ENCODE measurements around the gene WDR86.

The WDR86 gene

DNA sequence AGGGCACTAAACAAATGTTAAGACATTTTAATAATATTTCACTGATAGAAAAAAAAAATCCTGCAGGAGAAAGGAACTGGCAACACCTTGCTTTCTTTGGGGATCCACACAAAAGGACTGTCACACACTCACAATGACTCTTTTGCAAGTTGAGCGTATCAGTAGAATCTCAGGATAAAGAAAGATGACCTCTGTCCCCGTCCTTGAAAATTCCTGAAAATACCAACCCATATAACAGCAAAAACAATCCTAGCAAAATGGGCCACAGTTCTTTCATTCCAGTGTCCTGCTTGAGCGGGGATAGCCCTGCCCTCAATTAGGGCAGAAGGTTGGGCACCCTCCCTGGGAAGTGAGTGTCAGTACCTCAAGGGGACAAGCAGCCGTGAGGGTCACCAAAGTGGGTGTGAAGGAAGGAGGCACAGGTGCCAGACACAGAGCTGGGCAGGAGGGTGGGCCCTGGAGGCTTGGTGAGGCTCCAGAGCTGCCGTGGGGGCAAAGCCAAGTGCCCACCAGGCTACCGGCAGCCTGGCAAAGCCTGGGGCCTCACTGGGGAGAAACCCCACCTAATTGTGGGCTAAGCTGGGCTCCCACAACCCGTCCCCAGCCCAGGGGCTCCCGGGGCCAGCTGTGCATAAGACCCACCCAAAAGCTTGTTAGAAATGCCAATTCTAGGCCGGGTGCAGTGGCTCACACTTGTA lies 2.8 kb downstream of the WDR86 start:
- no peak for DNase-seq (ENCODE audit: low spot score)

DNA sequence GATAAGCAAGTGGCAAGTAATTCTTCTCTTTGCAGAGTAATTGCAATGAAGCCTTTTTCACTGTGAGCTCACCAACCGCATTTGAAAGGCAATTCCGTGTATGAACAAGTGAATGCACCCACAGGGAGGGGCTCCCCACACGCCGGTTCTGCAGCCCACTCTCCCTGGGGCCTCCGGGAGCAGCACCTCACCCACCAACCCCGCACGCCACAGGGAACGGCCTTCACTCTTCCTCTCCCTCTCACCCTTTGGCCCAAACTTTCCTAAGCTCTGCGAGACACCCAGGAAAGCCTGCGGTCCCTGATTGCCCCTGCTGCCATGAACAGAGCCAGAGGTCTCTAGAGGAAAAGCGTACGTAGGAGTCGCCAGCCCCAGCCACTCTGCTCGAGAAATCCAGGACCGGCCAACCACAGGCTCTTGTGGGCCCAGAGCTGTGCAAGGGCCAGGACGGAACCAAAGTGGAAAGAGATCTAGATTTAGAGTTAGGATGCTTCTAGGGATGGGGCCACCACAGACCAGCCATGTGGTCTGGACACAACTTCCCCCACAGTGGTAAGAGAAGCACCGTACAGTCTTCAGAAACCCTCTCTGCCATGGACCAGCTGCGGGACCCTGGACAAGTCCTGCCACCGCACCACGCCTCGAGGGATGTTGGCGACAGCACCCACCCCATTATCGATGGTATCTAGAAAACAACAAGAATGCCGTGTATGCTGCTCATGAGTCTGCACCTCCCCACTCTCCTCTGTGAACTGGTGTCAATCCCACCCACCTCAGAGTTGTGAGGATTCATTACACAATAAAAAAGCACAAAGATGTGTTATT lies 3.6 kb downstream of the WDR86 start:
- no peak for DNase-seq (ENCODE audit: low spot score)

DNA sequence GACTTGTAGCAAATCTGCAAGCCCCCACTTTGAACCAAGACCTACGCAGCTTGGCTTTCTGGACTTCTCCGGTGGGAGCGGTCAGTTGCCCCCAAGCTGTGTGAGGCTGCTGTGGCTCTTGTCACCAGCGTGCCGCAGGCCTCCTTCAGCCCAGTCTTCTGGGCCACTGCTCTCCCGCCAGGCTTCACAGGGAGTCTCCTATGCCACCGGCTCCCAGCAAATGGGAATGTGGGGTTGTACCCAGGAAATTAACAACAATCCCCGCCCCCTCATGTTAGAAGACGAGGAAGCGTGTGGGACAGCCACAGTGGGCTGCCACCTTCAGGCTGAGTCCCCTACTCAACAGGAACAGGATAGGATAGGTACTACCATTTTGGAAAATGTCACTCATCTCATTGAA lies 4.2 kb downstream of the WDR86 start:
- DNase-seq (ENCODE audit: low spot score) = no peak

DNA sequence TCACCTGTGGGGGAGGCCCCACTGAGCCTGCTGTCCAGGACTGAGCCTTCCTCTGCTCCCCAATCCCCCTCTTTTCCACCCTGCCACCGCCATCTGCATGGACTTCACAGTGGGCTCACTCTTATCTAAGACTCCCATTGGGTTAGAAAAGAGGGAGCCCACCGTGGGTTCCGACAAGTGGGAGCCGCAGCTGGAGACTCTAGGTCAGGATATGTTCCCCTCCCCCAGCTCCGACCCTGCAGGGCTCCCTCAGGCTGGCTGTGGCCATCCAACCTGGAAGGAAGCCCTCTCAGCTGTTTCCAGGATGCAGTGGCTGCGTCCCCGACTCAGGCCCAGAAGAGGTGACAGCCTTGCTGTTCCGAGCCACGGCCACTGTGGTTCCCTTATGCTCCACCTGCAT lies 4.8 kb downstream of the WDR86 start:
- DNase-seq (ENCODE audit: low spot score) = no peak

DNA sequence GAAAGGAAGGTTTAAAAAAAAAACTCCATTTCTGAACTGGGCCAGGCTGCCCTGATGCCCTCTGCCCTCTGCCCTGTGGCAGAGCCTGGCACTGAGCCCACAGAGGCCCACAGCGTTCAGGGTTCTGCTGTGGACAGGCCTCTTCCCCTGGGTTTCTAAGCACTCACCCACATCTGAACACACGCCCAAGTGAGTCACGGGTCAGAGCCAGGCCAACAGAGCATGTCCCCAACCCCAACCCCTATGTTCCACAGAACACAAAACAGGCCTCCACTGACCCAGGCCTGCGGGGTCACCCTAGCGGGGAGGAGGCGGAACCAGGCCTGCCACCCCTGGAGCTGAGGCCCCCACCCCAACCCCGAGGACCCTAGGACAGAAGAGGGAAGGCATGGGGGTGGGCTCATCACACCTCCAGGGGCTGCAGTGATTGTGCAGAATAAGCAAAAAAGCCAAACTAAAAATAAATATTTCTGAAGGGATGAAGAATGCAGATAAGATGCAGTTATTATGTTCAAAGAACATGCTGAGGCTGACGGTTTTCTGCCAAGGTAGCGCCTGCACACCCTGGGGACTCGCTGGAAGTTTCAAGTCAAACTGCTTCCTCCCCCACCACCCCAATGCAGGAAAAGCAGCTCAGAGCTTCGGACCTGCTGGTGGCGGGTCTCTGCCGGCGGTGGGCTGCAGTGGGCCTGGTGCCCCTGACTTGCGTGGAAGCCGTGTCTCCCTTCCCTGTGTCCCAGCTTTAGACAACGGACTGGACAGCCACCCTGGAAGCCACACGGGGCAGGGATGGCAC lies 5.4 kb downstream of the WDR86 start:
- DNase-seq (ENCODE audit: low spot score) = no peak

DNA sequence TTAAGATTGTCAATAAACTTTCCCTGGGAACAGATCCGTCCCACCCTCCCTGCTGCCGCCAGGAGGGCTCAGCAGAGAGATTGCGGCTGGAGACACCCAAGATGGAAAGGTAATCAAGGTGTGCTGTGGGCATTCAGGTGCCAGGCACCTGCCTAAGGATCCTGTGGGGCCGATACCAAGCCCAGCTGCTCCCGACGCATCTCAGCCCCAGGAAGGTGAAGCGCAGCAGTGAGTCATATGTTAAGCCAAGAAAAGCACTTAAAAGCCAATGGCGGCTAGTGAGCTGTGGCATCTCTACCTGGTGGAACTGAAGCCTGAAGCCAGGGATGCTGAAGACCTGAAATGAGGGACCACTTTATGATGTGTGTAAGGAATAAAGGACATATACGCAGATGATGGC lies 6.1 kb downstream of the WDR86 start:
- DNase-seq (ENCODE audit: low spot score) = no peak

DNA sequence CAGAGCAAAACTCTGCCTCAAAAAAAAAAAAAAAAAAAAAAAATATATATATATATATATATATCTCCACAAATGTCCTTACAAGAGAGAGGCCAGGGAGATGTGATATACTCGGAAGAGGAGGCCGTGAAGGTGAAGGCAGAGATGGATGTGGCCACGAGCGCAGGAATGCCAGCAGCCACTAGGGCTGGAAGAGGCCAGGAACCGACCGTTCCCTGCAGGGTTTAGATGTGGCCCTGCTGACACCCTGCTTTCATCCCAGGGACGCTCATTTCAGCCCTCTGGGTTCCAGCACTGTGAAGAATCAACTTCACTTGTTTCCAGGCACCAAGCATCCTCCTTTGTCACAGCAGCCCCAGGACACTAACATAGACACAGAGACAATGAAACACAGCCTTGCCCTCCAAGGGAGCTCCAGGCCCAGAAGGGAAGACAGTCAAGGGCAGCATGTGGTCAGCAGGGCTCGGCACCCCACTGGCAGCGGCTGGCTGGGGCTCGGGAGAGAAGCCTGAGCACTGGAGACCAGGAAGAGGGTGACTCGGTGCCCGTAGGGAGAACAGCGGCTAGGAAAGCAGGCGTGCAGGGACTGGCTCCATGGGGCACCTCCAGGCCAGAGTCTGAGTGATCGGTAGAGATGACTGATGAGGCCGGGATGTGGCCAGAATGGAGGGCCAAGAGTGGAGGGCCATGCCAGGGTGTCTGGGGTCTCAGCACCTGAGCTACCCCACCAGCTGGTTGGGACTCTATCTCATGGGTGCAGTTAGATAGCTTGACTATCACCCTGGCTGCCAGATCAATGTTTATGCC lies 7.6 kb downstream of the WDR86 start:
- no peak for DNase-seq (ENCODE audit: low spot score)

DNA sequence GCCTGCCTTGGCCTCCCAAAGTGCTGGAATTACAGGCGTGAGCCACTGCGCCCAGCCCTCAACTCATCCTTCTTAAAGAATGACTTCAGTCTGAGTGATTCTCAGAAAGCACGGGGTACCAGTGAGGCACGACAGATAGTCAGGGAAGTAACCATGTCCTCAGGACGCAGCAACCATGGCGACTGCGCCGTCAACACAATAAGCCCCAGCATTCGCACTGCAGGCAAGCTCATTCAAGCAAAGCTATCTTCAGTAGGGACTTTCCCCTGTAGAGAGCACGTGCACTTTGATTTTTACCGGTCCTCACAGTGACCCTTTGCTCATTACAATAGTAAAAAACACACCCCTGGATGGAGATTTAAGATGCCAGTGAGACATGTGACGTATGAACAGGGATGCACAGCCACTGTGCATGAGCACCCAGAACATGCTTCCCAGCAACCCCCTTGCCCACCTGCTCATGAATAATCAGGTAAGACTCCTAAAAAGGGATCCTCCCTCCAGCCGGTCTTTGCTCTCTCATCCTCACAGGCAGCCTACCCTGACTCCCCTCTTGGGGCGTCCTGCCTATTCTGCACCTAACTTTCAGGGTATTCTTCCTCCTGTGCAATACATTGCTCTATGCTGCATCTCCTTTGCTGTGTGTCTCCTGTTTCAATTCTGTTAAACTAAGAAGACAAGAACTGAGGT lies 9.1 kb downstream of the WDR86 start:
- no peak for DNase-seq (ENCODE audit: low spot score)

DNA sequence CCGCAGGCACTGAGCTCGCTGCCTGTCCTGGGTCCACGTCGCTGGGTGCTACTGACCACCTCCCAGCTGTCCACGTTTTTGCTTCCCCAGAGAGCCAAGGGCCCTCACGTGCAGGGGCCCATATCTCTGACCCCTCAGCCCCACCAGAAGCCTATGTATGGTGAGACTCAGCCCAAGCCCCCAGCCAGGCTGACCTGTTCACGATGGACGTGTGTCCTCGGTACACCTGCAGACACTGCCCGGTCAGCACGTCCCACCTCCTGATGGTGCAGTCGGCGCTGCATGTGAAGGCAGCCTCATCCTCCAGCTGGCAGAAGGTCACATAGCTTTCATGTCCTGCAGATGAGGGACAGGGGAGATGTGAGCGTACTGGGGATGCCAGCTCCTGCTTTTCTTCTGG lies 9.9 kb downstream of the WDR86 start:
- DNase-seq (ENCODE audit: low spot score) = no peak

DNA sequence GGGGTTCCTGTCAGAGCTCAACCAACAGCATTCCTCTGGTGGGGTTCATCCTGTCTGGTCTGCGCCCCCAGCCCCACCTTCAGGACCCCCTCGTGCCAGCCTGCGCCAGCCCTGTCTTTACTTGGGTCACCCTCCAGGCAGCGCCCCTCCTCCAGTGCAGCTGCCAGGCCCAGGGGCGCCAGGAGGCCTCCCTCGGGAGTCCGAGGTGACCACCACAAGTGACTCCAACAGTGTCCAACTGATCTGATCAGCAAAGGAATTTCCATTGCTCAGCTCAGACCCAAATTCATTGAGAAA lies 10.6 kb downstream of the WDR86 start:
- no peak for DNase-seq (ENCODE audit: low spot score)

DNA sequence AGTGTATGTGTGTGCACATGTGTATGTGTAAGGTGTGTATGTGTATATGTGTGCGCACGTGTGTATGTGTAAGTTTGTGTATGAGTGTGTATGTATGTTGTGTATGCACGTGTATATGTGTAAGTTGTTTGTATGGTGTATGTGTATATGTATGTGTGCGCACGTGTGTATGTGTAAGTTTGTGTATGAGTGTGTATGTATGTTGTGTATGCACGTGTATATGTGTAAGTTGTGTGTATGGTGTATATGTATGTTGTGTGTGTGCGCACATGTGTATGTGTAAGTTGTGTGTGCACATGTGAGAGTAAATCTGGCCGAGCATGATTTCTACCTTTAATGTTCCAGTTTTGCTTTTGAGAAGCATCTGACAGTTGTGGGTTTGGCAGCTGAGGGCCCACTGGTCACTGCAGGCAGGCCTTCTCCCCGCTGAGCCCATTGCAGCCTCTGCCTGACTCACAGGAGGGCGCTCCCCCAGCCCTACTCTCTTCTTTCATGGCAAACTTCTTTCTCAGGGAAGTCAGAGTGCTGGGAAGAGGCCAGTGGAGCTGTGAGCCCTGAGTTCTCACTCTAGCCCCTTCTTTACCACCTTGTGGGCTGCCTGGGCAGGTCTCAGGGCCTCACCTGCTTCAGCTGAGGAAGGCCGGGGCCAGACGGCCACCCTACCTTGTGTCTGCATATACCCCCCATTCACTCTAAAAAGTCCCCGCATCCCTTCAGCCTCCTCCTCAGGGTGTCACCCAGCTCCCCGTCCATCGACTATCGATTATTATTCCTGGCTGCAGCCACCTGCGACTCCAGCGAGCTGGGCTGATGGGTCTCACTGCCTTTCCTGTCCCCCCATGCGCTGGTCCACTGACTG lies 11.2 kb downstream of the WDR86 start:
- no peak for DNase-seq (ENCODE audit: low spot score)

DNA sequence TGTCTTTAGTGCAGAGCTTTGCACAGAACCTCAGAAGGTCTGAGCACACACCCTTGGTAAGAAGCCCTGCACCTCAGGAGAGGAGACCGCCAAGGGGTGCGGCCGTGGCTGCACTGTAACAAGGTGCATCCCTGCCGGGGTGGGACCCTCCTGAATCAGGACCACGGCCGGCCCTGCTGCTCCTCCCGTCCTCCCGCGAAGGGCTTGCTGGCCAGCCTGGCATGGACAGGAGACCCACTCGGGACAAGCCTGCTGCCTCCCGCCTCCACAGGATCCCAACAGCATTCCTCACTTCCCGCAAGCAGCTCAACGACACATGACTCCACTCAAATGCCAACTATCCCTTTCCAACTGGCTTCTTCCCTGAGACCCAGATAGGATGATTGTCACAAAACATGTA lies 12.8 kb downstream of the WDR86 start:
- DNase-seq (ENCODE audit: low spot score) = no peak

DNA sequence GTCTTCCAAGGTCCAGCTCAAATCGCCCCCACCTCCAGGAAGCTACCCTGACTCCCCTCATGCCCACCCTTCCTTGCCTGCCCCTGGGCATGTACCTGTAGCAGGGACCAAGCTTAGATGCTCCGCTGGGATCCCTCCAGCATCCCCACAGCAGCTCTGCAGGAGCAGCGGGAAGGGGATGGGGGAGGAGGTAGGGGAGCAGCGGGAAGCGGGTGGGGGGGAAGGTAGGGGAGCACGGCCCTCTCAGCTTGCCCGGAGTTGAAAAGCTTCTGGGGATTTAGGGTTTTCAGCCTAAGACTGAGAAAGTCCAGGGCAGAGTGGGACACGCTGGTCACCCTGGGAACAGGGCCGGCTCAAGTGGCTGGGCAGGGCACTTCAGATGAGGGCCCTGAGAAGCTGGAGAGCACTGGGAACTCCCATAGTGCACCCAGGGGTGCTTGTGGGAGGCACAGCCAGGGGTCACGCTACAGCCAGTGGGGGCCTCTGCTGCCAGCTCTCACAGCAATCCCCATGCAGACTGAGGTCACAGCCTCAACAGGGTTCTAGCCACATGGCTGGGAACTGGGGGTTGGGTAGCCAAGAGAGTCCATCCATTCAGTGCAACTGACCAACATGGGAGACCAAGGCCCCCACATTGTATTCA lies 13.4 kb downstream of the WDR86 start:
- no peak for DNase-seq (ENCODE audit: low spot score)

DNA sequence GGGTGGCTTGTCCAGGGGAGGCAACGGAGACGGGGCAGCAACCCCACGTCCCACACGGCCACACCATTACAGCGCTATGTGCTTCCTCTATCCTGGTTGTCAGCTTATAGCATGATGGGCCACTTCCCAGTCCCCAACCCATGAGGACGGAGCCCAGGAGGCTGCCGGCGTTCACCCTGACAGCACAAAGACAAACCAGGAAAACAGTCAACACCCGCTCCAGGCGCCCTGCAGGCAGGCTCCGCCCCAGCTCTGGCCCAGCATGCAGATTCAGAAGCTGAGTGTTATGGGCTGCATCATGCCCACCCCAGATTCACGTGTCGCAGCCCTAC lies 14.8 kb downstream of the WDR86 start:
- no peak for DNase-seq (ENCODE audit: low spot score)

DNA sequence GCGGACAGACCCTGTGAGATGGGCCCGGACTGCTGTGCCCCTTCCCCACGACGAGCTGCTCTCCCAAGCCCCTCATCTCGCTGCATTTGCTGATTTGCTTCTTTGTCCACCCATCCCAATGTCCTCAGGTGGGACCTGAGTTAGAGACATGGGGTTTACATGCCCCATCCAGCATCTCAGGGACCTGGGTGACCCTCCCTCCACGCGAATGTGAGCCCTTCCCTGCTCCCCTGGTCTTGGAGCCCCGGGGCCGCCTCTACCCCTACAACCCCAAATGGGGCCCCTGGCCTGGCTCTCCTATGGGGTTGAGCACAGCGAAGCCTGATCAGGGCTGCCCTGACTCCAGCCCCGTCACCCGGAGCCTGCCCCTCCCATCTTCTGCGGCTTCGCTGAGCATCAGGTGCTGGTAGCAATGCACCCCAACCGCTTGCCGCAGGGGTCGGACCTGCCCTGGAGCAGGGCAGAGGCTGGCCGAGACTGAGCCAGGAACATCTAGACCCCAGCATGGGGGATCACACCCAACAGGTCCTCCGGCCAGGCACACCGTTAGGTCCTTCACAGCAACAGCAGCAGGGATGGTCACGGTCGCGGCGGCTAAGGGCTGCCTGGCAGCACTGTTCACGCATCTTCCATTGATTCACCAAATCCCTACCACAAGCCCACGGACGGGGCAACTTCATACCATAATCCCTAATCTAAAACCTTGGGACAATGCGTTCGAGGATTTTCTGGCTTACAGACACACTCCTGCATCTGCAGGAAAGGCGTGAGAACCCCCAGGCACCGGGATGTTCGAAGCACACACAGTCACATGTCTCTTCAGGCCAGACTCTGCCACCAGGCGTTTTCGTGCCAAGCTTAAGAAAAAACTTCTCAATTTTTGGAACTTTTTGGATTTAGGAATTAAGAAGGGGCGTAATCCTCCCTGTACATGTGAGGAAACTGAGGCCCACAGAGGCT lies 15.5 kb downstream of the WDR86 start:
- no peak for DNase-seq (ENCODE audit: low spot score)

DNA sequence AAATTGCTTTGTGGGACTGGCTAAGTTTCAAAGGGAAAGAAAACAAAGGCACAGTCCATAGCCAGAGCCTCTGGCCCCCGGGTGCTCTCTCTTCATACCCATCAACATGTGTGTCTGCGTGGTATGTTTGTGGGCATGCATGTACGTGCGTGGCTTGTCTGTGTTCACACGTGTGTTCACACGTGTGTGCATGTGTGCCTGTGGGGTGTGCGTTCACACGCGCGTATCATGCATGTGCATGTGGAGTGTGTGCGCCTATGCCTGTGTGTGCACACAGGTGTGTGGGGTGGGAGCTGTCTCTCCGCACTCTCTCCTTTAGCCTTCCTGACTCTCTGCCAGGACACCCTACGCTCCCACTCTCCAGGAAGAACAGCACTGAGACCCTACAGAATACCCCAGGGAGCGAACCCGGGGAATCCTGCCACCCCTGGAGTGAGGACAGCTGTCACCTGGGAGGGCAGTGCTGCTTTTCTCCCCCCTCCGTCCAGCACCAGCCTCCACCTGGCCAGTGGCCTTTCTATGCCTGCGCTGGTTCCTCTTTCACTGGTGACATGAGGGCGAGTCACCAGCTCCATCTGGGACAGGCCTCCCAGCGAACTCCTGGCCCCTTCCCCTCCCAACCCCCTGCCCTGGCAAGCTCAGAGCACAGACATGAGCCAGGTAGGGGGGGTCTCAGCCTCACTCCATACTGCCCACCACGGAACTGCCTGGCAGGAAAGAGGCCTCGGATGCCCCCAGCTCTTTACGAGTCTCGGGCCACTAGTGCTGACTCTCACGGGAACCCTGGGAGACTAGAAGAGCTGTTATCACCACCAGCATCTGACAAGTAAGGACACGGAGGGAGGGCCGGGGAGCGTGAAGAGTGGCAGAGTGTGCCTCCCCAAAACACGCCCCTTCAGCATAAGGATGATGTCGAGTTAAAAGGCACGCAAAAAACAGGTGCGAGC lies 16.5 kb downstream of the WDR86 start:
- no peak for DNase-seq (ENCODE audit: low spot score)

DNA sequence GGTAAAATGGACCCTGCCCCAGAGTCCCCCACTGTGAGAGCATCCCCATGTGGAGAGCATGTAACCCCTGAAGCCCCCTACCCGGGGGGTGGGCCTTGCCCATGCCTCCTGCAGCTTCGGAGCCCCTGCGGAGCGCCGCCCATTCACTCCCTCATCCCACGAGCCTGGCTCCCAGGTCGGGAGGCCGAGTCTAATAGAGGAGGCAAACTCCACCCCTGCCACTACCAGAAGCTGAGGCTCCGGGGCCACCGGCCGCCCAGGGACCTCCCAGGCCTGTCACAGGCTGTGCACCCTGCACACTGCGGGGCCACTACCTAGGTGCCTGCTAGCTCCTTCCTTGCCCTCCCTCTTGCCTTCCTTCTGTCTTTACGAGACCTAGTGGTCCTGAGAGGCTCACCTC lies 17.4 kb downstream of the WDR86 start:
- DNase-seq (ENCODE audit: low spot score) = no peak

DNA sequence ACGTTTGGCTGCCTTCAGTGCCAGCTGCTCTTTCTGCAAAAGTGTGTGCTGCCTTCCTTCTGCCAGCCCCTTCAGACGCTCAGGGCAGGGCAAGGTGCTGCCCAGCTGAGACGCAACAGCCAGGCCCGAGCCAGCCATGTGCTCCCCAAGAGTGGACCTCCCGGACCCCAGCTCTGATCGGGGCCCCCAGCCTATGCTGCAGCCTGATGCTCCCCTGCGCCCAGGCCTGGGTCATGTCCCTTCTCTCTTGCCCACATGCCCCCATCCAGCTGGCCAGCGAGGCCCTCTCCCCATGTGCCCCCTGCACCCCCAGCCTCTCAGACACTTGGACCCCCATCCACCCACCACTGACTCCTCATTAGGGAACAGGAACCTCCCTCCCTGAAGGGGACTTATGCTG lies 17.8 kb downstream of the WDR86 start:
- DNase-seq (ENCODE audit: low spot score) = no peak

Measured in HuH-7.5 (cell line).